Omental fat pad (tissue), 4 donors: ENCODE data around the gene MXD3. TPM values are rescaled to one million over a fixed set of nuclear protein-coding genes. Genes with fewer than 3 reads are reported as not detected.

ENCODE experiments used
- ATAC-seq: fragments of 150-250 bp; one replicate; pipeline ENCODE4 v1.9.1; 2016; ENCODE audit warnings: mild to moderate bottlenecking, moderate library complexity; ENCODE audit not compliant: low FRiP score
- DNase-seq: peaks from one replicate; pipeline ENCODE4 v3.0.0-alpha.2; 2019; ENCODE audit warnings: low spot score
- CTCF ChIP-seq, 3 donors: fragments of 450-650 bp; IDR thresholded peaks; one replicate each; pipeline ENCODE4 v1.5.1; 2016 to 2017; ENCODE audit warnings: antibody characterized with exemption in 3 of 3, mild to moderate bottlenecking in 3 of 3, moderate library complexity in 2 of 3
- total RNA-seq, 4 donors: library from RNA; depleted of rRNA; stranded (reverse); fragments of >200 nt; gene quantifications; one replicate each; pipeline ENCODE4 v1.1.0, GENCODE V29; 2016

MXD3 gene
- total RNA-seq, 4 donors from 2014 or later: 3.5 to 26.8 (median 4.8) TPM

GRCh38 chr5:177356746-177357145 is 45.0 kb upstream of the MXD3 start:
- no peak for TF ChIP-seq CTCF (IDR thresholded peaks at IDR 0.05)
- ATAC-seq (no peak), DNase-seq (no peak)

DNA sequence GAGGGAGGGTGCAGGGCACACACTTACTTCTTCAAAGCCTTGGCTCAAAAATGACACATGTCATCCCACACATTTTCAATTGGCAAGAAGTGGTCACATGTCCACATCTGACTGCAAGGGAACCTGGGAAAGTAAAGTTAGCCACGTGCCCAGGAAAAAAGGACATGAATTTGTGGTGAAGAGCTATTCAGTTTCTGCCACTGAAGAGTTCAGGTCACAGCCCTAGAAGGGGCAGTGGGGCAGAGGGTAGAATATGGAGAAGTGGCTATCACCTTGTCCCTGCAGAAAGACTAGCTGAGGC is 44.1 kb upstream of the MXD3 start:
- DNase-seq (no peak), ATAC-seq (no peak)
- TF ChIP-seq CTCF (IDR thresholded peaks at IDR 0.05): no peak

GRCh38 chr5:177355162-177355867 is 43.6 kb upstream of the MXD3 start:
- TF ChIP-seq CTCF (IDR thresholded peaks at IDR 0.05): no peak
- no peak for ATAC-seq
- no peak for DNase-seq

DNA sequence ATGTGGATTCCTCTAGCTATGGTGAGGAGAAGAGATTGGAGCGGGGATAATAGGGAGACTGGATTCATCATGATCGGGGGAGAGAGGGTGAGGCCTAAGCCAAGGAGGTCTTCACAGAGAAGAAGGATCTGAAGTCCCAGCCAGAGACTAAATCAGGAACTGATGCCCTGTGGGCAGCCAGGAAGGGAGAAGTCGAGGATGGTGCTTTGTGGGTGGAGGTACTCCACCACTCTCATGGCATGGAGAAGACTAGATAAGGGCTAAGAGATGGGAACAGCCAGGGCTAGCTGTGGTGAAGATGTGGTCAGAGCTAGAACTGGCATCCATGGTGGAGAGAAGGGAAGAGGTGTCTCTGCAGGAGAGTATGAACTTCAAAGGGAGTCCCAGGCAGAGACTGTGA is 43.0 kb upstream of the MXD3 start:
- ATAC-seq (no peak), DNase-seq (no peak)
- TF ChIP-seq CTCF (IDR thresholded peaks at IDR 0.05): no peak

DNA sequence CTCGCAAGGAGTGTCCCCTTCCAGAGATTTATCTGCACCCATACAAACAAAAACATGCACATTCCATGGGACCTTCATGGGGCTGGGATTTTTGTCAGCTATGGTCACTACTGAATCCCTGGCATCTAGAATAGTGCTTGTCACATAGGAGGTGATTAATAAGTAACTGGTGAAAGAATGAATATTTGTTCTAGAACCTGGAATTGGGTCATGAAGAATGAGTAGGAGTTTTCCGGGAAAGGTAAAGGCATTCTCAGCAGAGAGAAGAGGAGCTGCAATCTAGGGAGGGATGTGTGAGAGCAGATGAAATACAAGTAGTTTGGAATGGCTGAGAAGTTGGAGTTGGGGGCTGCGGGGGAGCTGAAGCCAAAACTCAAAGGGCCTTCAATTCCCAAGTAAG is 42.6 kb upstream of the MXD3 start:
- DNase-seq (no peak), ATAC-seq (no peak)
- no peak for TF ChIP-seq CTCF (IDR thresholded peaks at IDR 0.05)

- ATAC-seq: no peak
- no peak for DNase-seq
- no peak for TF ChIP-seq CTCF (IDR thresholded peaks at IDR 0.05)
These were observed 41.4 kb upstream of the MXD3 start for GRCh38 chr5:177353093-177353492.
